ENCODE data around the gene VDAC1.

- TF ChIP-seq POLR2A (IDR thresholded peaks at IDR 0.05) (no peak), CTCF (IDR thresholded peaks at IDR 0.05) (no peak)
These were observed 29.6 kb upstream of the VDAC1 start for GRCh38 chr5:134034326-134034725.
